EH (cell line): Measurements from ENCODE around the gene CDH23.

ENCODE experiments used
- DNase-seq: peaks from one replicate; pipeline ENCODE4 v3.0.0-alpha.2; 2015; ENCODE audit warnings: low read depth

CDH23 gene

DNA sequence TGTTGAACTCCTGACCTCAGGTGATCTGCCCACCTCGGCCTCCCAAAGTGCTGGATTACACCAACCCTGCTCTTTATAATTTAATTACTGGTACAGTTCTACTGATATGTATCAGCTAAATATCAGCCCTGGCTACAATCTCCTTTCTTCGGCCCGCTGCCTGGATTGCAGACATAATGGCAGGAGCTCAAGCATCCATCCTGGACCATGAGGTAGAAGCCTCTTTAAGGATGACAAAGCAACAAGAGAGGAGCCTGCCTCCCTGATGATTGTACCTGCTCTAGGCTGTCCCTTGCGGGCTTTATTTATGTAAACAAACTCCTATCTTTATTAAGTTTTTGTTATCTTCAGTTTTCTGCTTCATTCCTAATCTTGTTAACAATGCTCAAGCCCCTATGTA, 459.9 kb downstream of the CDH23 start:
- no peak for DNase-seq

DNA sequence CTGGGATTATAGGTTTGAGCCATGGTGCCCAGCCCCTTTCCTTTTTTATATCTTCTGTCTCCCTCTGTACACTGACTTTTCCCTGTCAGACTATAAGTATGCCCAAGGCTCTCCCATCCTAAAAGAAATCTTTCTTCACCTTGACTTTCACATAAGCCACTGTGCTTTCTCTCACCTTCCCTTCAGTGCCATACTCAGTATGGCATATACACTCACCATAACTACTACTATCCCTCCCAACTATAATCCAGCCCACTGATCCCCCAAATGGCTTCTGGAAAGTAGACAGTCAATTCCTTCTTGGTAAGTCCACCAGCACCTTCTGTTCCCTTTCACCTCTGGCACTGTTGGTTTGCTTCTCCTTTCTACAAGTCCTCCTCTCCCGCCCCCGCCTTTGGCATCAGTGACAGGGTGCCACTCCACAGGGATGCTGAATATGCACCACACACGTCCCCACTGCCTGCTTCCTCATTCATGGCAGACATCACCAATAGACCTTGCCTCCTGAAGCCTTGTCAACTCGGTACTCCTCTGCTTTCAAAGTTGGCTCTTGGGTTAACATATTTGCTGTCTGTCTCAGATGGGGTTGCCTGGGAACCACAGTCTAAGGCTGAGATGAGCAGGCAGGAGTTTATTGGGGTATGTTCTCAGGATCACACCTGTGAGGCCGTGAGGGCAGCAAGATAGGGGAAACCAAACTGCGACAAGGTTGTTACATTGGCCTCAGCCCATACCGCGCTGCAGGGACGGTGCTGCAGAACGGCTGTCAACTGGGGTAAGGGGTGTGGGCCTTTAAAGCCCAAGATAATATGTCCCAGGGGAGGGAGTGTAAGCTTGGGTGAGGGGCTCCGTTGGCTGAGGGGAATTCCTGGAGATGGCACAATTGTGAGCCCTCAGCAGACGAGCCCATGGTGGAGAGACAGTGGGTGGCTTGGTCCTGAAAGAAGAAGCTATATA, 461.5 kb downstream of the CDH23 start:
- DNase-seq: no peak

DNA sequence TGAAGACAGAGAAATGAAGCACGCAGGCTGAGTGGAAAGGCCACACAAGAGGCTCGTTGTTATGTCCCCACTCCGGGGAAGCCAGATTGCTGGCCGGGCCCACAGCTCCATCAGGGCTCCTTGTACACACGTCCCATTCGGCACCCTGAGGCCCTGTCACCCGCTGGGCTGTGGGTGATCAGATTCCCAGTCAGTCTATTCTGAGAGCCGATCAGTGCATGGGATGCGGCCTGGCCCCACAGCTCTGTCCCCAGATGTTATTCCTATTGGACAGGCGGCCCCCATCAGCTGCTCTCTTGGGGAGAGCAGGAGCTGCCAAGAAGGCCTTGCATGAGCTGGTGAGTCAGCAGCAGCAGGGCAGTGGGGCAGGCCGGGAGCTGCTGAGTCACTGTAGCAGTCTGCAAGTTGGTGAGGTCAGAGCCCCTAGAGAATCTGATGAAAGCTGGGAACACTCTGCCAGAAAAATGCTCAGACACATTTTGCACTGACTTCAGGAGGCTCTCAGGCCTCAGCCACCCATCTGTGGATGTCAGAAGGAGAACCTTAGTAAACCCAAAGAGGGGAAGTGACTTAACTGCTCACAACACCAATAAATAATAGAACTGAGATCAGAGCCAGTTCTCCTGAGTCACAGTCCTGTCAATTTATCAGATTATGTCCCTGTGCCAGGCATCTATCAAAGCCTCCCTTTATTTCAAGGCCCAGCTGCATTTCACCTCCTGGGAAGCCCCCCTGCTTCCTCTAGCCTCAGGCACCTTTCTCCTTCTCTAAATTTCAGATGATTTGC, 463.7 kb downstream of the CDH23 start:
- peak; percentile 100 for DNase-seq

DNA sequence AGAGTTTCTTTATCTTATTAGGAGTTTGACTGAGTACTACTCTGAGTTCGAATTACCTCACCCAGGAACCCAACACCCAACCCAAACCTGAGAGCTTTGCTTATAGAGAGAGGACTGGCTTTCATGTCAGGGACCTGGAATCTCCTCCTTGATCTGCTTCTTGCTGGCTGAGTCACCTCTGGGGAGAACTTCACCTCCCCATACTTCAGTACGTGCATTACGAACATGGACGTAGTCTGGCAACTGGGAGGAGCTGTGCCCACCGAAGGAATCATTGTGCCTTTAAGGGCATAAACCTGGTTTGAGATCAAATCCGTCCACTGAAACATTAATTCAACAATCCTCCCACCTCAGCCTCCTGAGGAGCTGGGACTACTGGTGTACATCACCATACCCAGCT, 466.5 kb downstream of the CDH23 start:
- no peak for DNase-seq

DNA sequence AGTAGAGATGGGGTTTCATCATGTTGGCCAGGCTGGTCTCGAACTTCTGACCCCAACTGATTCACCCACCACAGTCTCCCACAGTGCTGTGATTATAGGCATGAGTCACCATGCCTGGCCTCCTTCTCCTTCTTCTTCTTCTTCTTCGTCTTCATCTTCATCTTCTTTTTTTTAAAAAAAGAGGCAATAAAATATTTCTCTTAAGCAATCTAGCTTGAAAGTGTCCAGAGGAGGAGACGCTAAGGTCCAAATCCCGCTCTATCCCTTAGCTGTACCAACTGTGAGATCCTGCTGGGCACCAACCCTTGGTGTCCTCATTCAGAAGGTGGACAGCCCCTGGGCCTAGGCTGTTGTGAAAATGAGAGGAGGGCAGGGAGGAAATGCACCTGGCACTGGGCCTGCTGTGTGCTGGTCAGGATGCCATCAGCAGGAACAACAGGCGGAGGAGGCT, 468.2 kb downstream of the CDH23 start:
- peak; percentile 83 for DNase-seq
